ENCODE data around the gene AKNA.

AKNA gene

GRCh38 chr9:114367366-114367765, 20.4 kb downstream of the AKNA start:
- Histone ChIP-seq H3K9ac (ENCODE audit: low read depth, low read length) (no peak overlapping the region), H3K9me3 (ENCODE audit: control insufficient read depth, insufficient read depth, low read length) (no peaks in the 10 kb centered on the region), H3K4me3 (ENCODE audit: low read depth, low read length) (no peak overlapping the region), H3K4me1 (ENCODE audit: control insufficient read depth, insufficient read depth, low read length) (peaks cover 31% of the 10 kb centered on the region), H3K27me3 (ENCODE audit: control insufficient read depth, insufficient read depth, low read length) (no peaks in the 10 kb centered on the region), H3K36me3 (ENCODE audit: control insufficient read depth, insufficient read depth, low read length) (peaks cover 42% of the 10 kb centered on the region), H3K27ac (ENCODE audit: low read depth, low read length) (no peak overlapping the region)

- Histone ChIP-seq H3K9ac (ENCODE audit: low read depth, low read length) (no peak overlapping the region), H3K4me1 (ENCODE audit: control insufficient read depth, insufficient read depth, low read length) (peaks cover 23% of the 10 kb centered on the region), H3K27me3 (ENCODE audit: control insufficient read depth, insufficient read depth, low read length) (no peaks in the 10 kb centered on the region), H3K4me3 (ENCODE audit: low read depth, low read length) (no peak overlapping the region), H3K9me3 (ENCODE audit: control insufficient read depth, insufficient read depth, low read length) (no peaks in the 10 kb centered on the region), H3K27ac (ENCODE audit: low read depth, low read length) (no peak overlapping the region), H3K36me3 (ENCODE audit: control insufficient read depth, insufficient read depth, low read length) (peaks cover 49% of the 10 kb centered on the region)
These were observed 21.3 kb downstream of the AKNA start for GRCh38 chr9:114366334-114367128.

GRCh38 chr9:114365194-114365593, 22.6 kb downstream of the AKNA start:
- peaks cover 62% of the 10 kb centered on the region for H3K36me3 ChIP-seq (ENCODE audit: control insufficient read depth, insufficient read depth, low read length)
- H3K4me3 ChIP-seq (ENCODE audit: low read depth, low read length) = no peak overlapping the region
- H3K9ac ChIP-seq (ENCODE audit: low read depth, low read length) = no peak overlapping the region
- no peaks in the 10 kb centered on the region for H3K27me3 ChIP-seq (ENCODE audit: control insufficient read depth, insufficient read depth, low read length)
- no peak overlapping the region for H3K27ac ChIP-seq (ENCODE audit: low read depth, low read length)
- peaks cover 12% of the 10 kb centered on the region for H3K4me1 ChIP-seq (ENCODE audit: control insufficient read depth, insufficient read depth, low read length)
- no peaks in the 10 kb centered on the region for H3K9me3 ChIP-seq (ENCODE audit: control insufficient read depth, insufficient read depth, low read length)

GRCh38 chr9:114364134-114365041, 23.4 kb downstream of the AKNA start:
- peaks cover 4% of the 10 kb centered on the region; the same call in 1 of the 2 replicates for H3K4me1 ChIP-seq (ENCODE audit: control insufficient read depth, insufficient read depth, low read length)
- no peaks in the 10 kb centered on the region for H3K27me3 ChIP-seq (ENCODE audit: control insufficient read depth, insufficient read depth, low read length)
- H3K9me3 ChIP-seq (ENCODE audit: control insufficient read depth, insufficient read depth, low read length) = no peaks in the 10 kb centered on the region
- no peak overlapping the region for H3K9ac ChIP-seq (ENCODE audit: low read depth, low read length)
- H3K36me3 ChIP-seq (ENCODE audit: control insufficient read depth, insufficient read depth, low read length) = peaks cover 70% of the 10 kb centered on the region
- H3K4me3 ChIP-seq (ENCODE audit: low read depth, low read length) = no peak overlapping the region
- no peak overlapping the region for H3K27ac ChIP-seq (ENCODE audit: low read depth, low read length)

GRCh38 chr9:114363424-114363823, 24.4 kb downstream of the AKNA start:
- no peaks in the 10 kb centered on the region for H3K27me3 ChIP-seq (ENCODE audit: control insufficient read depth, insufficient read depth, low read length)

GRCh38 chr9:114362394-114362793, 25.4 kb downstream of the AKNA start:
- H3K4me3 ChIP-seq (ENCODE audit: low read depth, low read length) = no peak overlapping the region
- peaks cover 73% of the 10 kb centered on the region for H3K36me3 ChIP-seq (ENCODE audit: control insufficient read depth, insufficient read depth, low read length)
- no peaks in the 10 kb centered on the region for H3K4me1 ChIP-seq (ENCODE audit: control insufficient read depth, insufficient read depth, low read length)
- H3K9ac ChIP-seq (ENCODE audit: low read depth, low read length) = no peak overlapping the region
- H3K9me3 ChIP-seq (ENCODE audit: control insufficient read depth, insufficient read depth, low read length) = no peaks in the 10 kb centered on the region
- no peaks in the 10 kb centered on the region for H3K27me3 ChIP-seq (ENCODE audit: control insufficient read depth, insufficient read depth, low read length)
- no peak overlapping the region for H3K27ac ChIP-seq (ENCODE audit: low read depth, low read length)

More at GRCh38 chr9:114363424-114363823, 24.4 kb downstream of the AKNA start:
- Histone ChIP-seq H3K4me3 (ENCODE audit: low read depth, low read length) (no peak overlapping the region), H3K4me1 (ENCODE audit: control insufficient read depth, insufficient read depth, low read length) (no peaks in the 10 kb centered on the region), H3K27ac (ENCODE audit: low read depth, low read length) (no peak overlapping the region), H3K9me3 (ENCODE audit: control insufficient read depth, insufficient read depth, low read length) (no peaks in the 10 kb centered on the region), H3K9ac (ENCODE audit: low read depth, low read length) (no peak overlapping the region), H3K36me3 (ENCODE audit: control insufficient read depth, insufficient read depth, low read length) (peaks cover 73% of the 10 kb centered on the region)

- no peak overlapping the region for H3K4me3 ChIP-seq (ENCODE audit: low read depth, low read length)
- H3K27me3 ChIP-seq (ENCODE audit: control insufficient read depth, insufficient read depth, low read length) = no peaks in the 10 kb centered on the region
- no peaks in the 10 kb centered on the region for H3K9me3 ChIP-seq (ENCODE audit: control insufficient read depth, insufficient read depth, low read length)
- H3K9ac ChIP-seq (ENCODE audit: low read depth, low read length) = no peak overlapping the region
- no peak overlapping the region for H3K27ac ChIP-seq (ENCODE audit: low read depth, low read length)
- H3K4me1 ChIP-seq (ENCODE audit: control insufficient read depth, insufficient read depth, low read length) = no peaks in the 10 kb centered on the region
- H3K36me3 ChIP-seq (ENCODE audit: control insufficient read depth, insufficient read depth, low read length) = peaks cover 74% of the 10 kb centered on the region
These were observed 26.2 kb downstream of the AKNA start for GRCh38 chr9:114361542-114361941.

GRCh38 chr9:114359801-114360200, 28.0 kb downstream of the AKNA start:
- Histone ChIP-seq H3K36me3 (ENCODE audit: control insufficient read depth, insufficient read depth, low read length) (peaks cover 84% of the 10 kb centered on the region), H3K9me3 (ENCODE audit: control insufficient read depth, insufficient read depth, low read length) (no peaks in the 10 kb centered on the region), H3K9ac (ENCODE audit: low read depth, low read length) (no peak overlapping the region), H3K27me3 (ENCODE audit: control insufficient read depth, insufficient read depth, low read length) (no peaks in the 10 kb centered on the region), H3K4me1 (ENCODE audit: control insufficient read depth, insufficient read depth, low read length) (no peaks in the 10 kb centered on the region), H3K27ac (ENCODE audit: low read depth, low read length) (no peak overlapping the region), H3K4me3 (ENCODE audit: low read depth, low read length) (no peak overlapping the region)

GRCh38 chr9:114357911-114358328, 29.9 kb downstream of the AKNA start:
- no peaks in the 10 kb centered on the region for H3K27me3 ChIP-seq (ENCODE audit: control insufficient read depth, insufficient read depth, low read length)
- H3K9ac ChIP-seq (ENCODE audit: low read depth, low read length) = no peak overlapping the region
- H3K27ac ChIP-seq (ENCODE audit: low read depth, low read length) = no peak overlapping the region
- no peaks in the 10 kb centered on the region for H3K4me1 ChIP-seq (ENCODE audit: control insufficient read depth, insufficient read depth, low read length)
- H3K4me3 ChIP-seq (ENCODE audit: low read depth, low read length) = no peak overlapping the region
- peaks cover 78% of the 10 kb centered on the region for H3K36me3 ChIP-seq (ENCODE audit: control insufficient read depth, insufficient read depth, low read length)
- no peaks in the 10 kb centered on the region for H3K9me3 ChIP-seq (ENCODE audit: control insufficient read depth, insufficient read depth, low read length)

- Histone ChIP-seq H3K36me3 (ENCODE audit: control insufficient read depth, insufficient read depth, low read length) (peaks cover 80% of the 10 kb centered on the region), H3K9ac (ENCODE audit: low read depth, low read length) (no peak overlapping the region), H3K4me1 (ENCODE audit: control insufficient read depth, insufficient read depth, low read length) (no peaks in the 10 kb centered on the region), H3K27ac (ENCODE audit: low read depth, low read length) (no peak overlapping the region), H3K9me3 (ENCODE audit: control insufficient read depth, insufficient read depth, low read length) (no peaks in the 10 kb centered on the region), H3K27me3 (ENCODE audit: control insufficient read depth, insufficient read depth, low read length) (no peaks in the 10 kb centered on the region), H3K4me3 (ENCODE audit: low read depth, low read length) (no peak overlapping the region)
These were observed 30.4 kb downstream of the AKNA start for GRCh38 chr9:114357360-114357759.

GRCh38 chr9:114356792-114357191, 31.0 kb downstream of the AKNA start:
- H3K27me3 ChIP-seq (ENCODE audit: control insufficient read depth, insufficient read depth, low read length) = no peaks in the 10 kb centered on the region
- no peak overlapping the region for H3K9ac ChIP-seq (ENCODE audit: low read depth, low read length)
- no peaks in the 10 kb centered on the region for H3K9me3 ChIP-seq (ENCODE audit: control insufficient read depth, insufficient read depth, low read length)
- no peak overlapping the region for H3K27ac ChIP-seq (ENCODE audit: low read depth, low read length)
- H3K4me1 ChIP-seq (ENCODE audit: control insufficient read depth, insufficient read depth, low read length) = no peaks in the 10 kb centered on the region
- peaks cover 81% of the 10 kb centered on the region for H3K36me3 ChIP-seq (ENCODE audit: control insufficient read depth, insufficient read depth, low read length)
- H3K4me3 ChIP-seq (ENCODE audit: low read depth, low read length) = no peak overlapping the region
